ENCODE data around the gene MED15. TPM values are rescaled to one million over a fixed set of nuclear protein-coding genes. Genes with fewer than 3 reads are reported as not detected.

MED15 gene
- total RNA-seq, 2 donors from 2014 or later: 61.4 to 62.7 TPM

GRCh38 chr22:20632518-20632917 lies 125.1 kb downstream of the MED15 start:
- DNase-seq: no peak
- Mint-ChIP-seq H3K4me1 (no peaks in the 10 kb centered on the region), H3K27ac (no peak overlapping the region), H3K4me3 (no peak overlapping the region), H3K9me3 (no peaks in the 10 kb centered on the region), H3K36me3 (ENCODE audit: low read depth) (no peaks in the 10 kb centered on the region), H3K27me3 (ENCODE audit: insufficient read depth) (peaks cover 2% of the 10 kb centered on the region)
- no peaks in the 10 kb centered on the region for H3K36me3 ChIP-seq (ENCODE audit: control insufficient read depth, insufficient read depth, low read length)
- no peak for TF ChIP-seq CTCF (conservative IDR thresholded peaks at IDR 0.05)
- 85% methylated on average over 4 of the region's 4 CpGs; no CpG with 5 or more reads in 1 of the 2 experiments for WGBS, 2 experiments (ENCODE audit: insufficient coverage in 1 of 2, insufficient read length in 1 of 2)
- H3K27ac ChIP-seq (ENCODE audit: low read depth, low read length): no peak overlapping the region
- no peaks in the 10 kb centered on the region for H3K9me3 ChIP-seq (ENCODE audit: control insufficient read depth, low read length)
- H3K9ac ChIP-seq (ENCODE audit: extremely low read depth, low read length, poor library complexity, severe bottlenecking): no peak overlapping the region
- H3K27me3 ChIP-seq (ENCODE audit: control insufficient read depth, insufficient read depth, low read length, poor library complexity, severe bottlenecking): no peaks in the 10 kb centered on the region
- H3K4me1 ChIP-seq (ENCODE audit: control insufficient read depth, insufficient read depth, low read length): no peaks in the 10 kb centered on the region
- H3K4me3 ChIP-seq (ENCODE audit: low read length): no peak overlapping the region

- H3K4me1 ChIP-seq (ENCODE audit: control insufficient read depth, insufficient read depth, low read length): peaks cover 8% of the 10 kb centered on the region
- Mint-ChIP-seq H3K4me3 (no peak overlapping the region), H3K36me3 (ENCODE audit: low read depth) (no peaks in the 10 kb centered on the region), H3K9me3 (no peaks in the 10 kb centered on the region), H3K4me1 (peaks cover 9% of the 10 kb centered on the region), H3K27ac (no peak overlapping the region), H3K27me3 (ENCODE audit: insufficient read depth) (no peaks in the 10 kb centered on the region)
- no peak for TF ChIP-seq CTCF (conservative IDR thresholded peaks at IDR 0.05)
- peaks cover 1% of the 10 kb centered on the region for H3K9me3 ChIP-seq (ENCODE audit: control insufficient read depth, low read length)
- no peak overlapping the region for H3K27ac ChIP-seq (ENCODE audit: low read depth, low read length)
- no peak for DNase-seq
- H3K27me3 ChIP-seq (ENCODE audit: control insufficient read depth, insufficient read depth, low read length, poor library complexity, severe bottlenecking): no peaks in the 10 kb centered on the region
- no peaks in the 10 kb centered on the region for H3K36me3 ChIP-seq (ENCODE audit: control insufficient read depth, insufficient read depth, low read length)
- 80 to 95% methylated on average over 4 to 9 of the region's 9 CpGs for WGBS, 2 experiments (ENCODE audit: insufficient coverage in 1 of 2, insufficient read length in 1 of 2)
- H3K4me3 ChIP-seq (ENCODE audit: low read length): no peak overlapping the region
- H3K9ac ChIP-seq (ENCODE audit: extremely low read depth, low read length, poor library complexity, severe bottlenecking): no peak overlapping the region
Observed at GRCh38 chr22:20634560-20635226, 127.3 kb downstream of the MED15 start.

DNA sequence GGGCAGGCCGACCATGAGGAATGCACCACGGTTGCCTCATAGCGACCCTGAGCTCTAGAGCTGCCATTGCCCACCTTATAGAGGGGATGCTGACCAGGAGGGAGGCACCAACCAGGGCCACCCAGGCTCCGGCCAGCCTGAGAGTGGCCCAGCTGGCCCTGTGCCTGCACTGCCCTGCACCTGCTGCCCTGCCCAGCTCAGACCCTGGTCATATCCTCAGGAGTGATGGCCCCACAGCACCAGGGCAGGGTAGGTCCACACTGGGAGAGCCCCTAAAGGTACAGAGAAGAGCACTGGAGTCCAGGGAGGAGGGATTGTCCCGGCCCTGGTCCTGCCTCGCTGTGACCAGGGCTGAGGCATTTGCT lies 127.8 kb downstream of the MED15 start:
- no peak for TF ChIP-seq CTCF (conservative IDR thresholded peaks at IDR 0.05)
- H3K27me3 Mint-ChIP-seq (ENCODE audit: insufficient read depth): no peaks in the 10 kb centered on the region
- no peak overlapping the region for H3K27ac ChIP-seq (ENCODE audit: low read depth, low read length)
- H3K4me3 Mint-ChIP-seq: no peak overlapping the region
- no peak for DNase-seq
- H3K9me3 Mint-ChIP-seq: no peaks in the 10 kb centered on the region
- peaks cover 4% of the 10 kb centered on the region for H3K9me3 ChIP-seq (ENCODE audit: control insufficient read depth, low read length)
- H3K4me1 Mint-ChIP-seq: peaks cover 9% of the 10 kb centered on the region
- H3K36me3 Mint-ChIP-seq (ENCODE audit: low read depth): no peaks in the 10 kb centered on the region
- H3K9ac ChIP-seq (ENCODE audit: extremely low read depth, low read length, poor library complexity, severe bottlenecking): no peak overlapping the region
- H3K27me3 ChIP-seq (ENCODE audit: control insufficient read depth, insufficient read depth, low read length, poor library complexity, severe bottlenecking): no peaks in the 10 kb centered on the region
- H3K27ac Mint-ChIP-seq: peak overlapping the region; percentile 39
- no peaks in the 10 kb centered on the region for H3K36me3 ChIP-seq (ENCODE audit: control insufficient read depth, insufficient read depth, low read length)
- H3K4me3 ChIP-seq (ENCODE audit: low read length): no peak overlapping the region
- 84% methylated on average over 2 to 6 of the region's 6 CpGs for WGBS, 2 experiments (ENCODE audit: insufficient coverage in 1 of 2, insufficient read length in 1 of 2)
- peaks cover 8% of the 10 kb centered on the region for H3K4me1 ChIP-seq (ENCODE audit: control insufficient read depth, insufficient read depth, low read length)

Data from endodermal cell (in vitro differentiated cells).